HFFc6 (cell line): ENCODE measurements around the gene TTYH2. TPM values are rescaled to one million over a fixed set of nuclear protein-coding genes. Genes with fewer than 3 reads are reported as not detected.
"Not testable (repeated sequence)": the region's sequence is repeated elsewhere in the genome, so short reads cannot be mapped to it uniquely, and the experiment has no call there.

Experiments used
- DNase-seq: peaks from one replicate; pipeline ENCODE4 v3.0.0-alpha.2; 2018
- H3K27ac Mint-ChIP-seq: 2 replicates; pipeline ENCODE4 v1.8.0; 2020; ENCODE audit warnings: mild to moderate bottlenecking, mixed read lengths
- H3K27me3 Mint-ChIP-seq: 2 replicates; pipeline ENCODE4 v1.8.0; 2021; ENCODE audit warnings: mild to moderate bottlenecking, moderate library complexity, mixed read lengths; ENCODE audit not compliant: insufficient read depth
- H3K36me3 Mint-ChIP-seq: 2 replicates; pipeline ENCODE4 v1.8.0; 2021; ENCODE audit warnings: low read depth, mixed read lengths
- H3K4me1 Mint-ChIP-seq: 2 replicates; pipeline ENCODE4 v1.8.0; 2020; ENCODE audit warnings: low read depth, mixed read lengths
- H3K4me3 Mint-ChIP-seq: 2 replicates; pipeline ENCODE4 v1.8.0; 2020; ENCODE audit warnings: mild to moderate bottlenecking, moderate library complexity, mixed read lengths
- H3K9me3 Mint-ChIP-seq: 2 replicates; pipeline ENCODE4 v1.8.0; 2020; ENCODE audit warnings: mild to moderate bottlenecking, mixed read lengths
- total RNA-seq, 6 experiments: library from RNA; stranded (reverse); fragmentation: NEBNext Ultra II Directional; extraction: Animal tissue kit (Norgen Biotek cat#: 25700); gene quantifications; 2 replicates in 1 of 6; 3 replicates in 5 of 6; pipeline ENCODE4 v1.2.3, GENCODE V29; 2021
- TF ChIP-seq, protein P1 (sequence below): fragments of 200-600 bp; sonication (generic); IDR thresholded peaks from 2 replicates; pipeline ENCODE4 v1.5.0; 2021; ENCODE audit warnings: antibody characterized with exemption, mild to moderate bottlenecking

The TTYH2 gene
- total RNA-seq, 6 experiments from 2014 or later = 1.2 to 2.7 (median 1.9) TPM

GRCh38 chr17:74280093-74280513, 66.7 kb downstream of the TTYH2 start:
- Mint-ChIP-seq H3K4me1 (no peaks in the 10 kb centered on the region), H3K27ac (no peak overlapping the region), H3K4me3 (no peak overlapping the region), H3K36me3 (no peaks in the 10 kb centered on the region), H3K9me3 (peaks cover 30% of the 10 kb centered on the region), H3K27me3 (peaks cover 3% of the 10 kb centered on the region)
- TF ChIP-seq, protein P1, sequence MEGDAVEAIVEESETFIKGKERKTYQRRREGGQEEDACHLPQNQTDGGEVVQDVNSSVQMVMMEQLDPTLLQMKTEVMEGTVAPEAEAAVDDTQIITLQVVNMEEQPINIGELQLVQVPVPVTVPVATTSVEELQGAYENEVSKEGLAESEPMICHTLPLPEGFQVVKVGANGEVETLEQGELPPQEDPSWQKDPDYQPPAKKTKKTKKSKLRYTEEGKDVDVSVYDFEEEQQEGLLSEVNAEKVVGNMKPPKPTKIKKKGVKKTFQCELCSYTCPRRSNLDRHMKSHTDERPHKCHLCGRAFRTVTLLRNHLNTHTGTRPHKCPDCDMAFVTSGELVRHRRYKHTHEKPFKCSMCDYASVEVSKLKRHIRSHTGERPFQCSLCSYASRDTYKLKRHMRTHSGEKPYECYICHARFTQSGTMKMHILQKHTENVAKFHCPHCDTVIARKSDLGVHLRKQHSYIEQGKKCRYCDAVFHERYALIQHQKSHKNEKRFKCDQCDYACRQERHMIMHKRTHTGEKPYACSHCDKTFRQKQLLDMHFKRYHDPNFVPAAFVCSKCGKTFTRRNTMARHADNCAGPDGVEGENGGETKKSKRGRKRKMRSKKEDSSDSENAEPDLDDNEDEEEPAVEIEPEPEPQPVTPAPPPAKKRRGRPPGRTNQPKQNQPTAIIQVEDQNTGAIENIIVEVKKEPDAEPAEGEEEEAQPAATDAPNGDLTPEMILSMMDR = no peak
- no peak for DNase-seq

GRCh38 chr17:74281799-74282198, 68.4 kb downstream of the TTYH2 start:
- H3K4me3 Mint-ChIP-seq = no peak overlapping the region
- H3K4me1 Mint-ChIP-seq = no peaks in the 10 kb centered on the region
- no peak for DNase-seq
- H3K27ac Mint-ChIP-seq = no peak overlapping the region
- no peaks in the 10 kb centered on the region for H3K36me3 Mint-ChIP-seq
- peaks cover 22% of the 10 kb centered on the region for H3K9me3 Mint-ChIP-seq
- H3K27me3 Mint-ChIP-seq = peaks cover 2% of the 10 kb centered on the region; the same call in 1 of the 2 replicates
- TF ChIP-seq, protein P1 = no peak

DNA sequence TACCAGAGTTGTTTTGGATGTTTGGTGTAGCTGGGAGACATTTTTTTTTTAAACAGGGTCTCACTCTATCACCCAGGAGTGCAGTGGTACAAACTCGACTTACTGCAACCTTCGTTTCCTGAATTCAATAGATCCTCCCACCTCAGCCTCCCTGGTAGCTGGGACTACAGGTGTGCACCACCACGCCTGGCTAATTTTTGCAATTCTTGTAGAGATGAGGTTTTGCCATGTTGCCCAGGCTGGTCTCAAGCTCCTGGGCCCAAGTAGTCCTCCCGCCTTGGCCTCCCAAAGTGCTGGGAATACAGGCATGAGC, 68.9 kb downstream of the TTYH2 start:
- H3K27me3 Mint-ChIP-seq, H3K27ac Mint-ChIP-seq, H3K36me3 Mint-ChIP-seq, H3K4me1 Mint-ChIP-seq, H3K4me3 Mint-ChIP-seq, DNase-seq: not testable (repeated sequence)
- H3K9me3 Mint-ChIP-seq = peaks cover 26% of the 10 kb centered on the region

DNA sequence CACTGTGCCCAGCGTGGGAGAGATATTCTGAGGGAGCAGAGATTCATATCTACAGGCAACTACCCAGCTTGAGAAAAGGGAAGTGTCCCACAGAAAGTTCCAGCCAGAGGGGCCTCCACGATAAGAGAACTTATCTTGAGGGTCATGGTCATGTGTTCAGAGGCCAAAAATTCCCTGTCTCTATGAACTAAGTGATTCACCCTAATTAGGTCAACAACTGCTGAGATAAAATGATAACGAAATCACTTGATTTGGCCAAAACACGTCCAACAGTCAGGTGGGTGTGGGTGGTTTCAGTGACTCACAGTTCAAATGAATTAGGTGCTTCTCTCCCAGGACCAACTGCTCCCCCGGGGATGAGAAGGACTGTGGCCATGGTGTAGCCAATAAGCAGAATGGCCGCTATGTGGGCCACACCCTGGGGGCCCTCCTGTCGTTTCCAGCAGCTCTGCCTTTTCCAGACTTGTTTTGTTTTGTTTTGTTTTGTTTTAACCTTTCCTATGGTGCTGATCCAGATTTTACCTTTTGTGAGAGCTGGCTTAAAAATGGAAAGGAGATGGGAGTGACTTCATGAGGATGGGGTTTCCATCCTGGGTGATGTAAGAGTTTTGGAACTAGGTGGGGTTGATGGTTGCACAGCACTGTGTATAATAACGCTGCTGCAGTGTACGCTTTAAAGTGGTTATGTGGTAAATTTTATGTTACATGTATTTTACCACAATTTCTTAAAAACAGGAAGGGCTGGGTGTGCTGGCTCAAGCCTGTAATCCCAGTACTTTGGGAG, 69.4 kb downstream of the TTYH2 start:
- no peaks in the 10 kb centered on the region for H3K4me1 Mint-ChIP-seq
- no peak overlapping the region for H3K4me3 Mint-ChIP-seq
- TF ChIP-seq, protein P1 = no peak
- no peaks in the 10 kb centered on the region for H3K27me3 Mint-ChIP-seq
- H3K9me3 Mint-ChIP-seq = peaks cover 26% of the 10 kb centered on the region
- no peak overlapping the region for H3K27ac Mint-ChIP-seq
- H3K36me3 Mint-ChIP-seq = no peaks in the 10 kb centered on the region
- no peak for DNase-seq

GRCh38 chr17:74283371-74283673, 70.0 kb downstream of the TTYH2 start:
- Mint-ChIP-seq H3K36me3 (no peaks in the 10 kb centered on the region), H3K27ac (no peak overlapping the region), H3K9me3 (peaks cover 22% of the 10 kb centered on the region), H3K4me1 (no peaks in the 10 kb centered on the region), H3K4me3 (no peak overlapping the region), H3K27me3 (no peaks in the 10 kb centered on the region; the same call in 1 of the 2 replicates)
- no peak for DNase-seq
- TF ChIP-seq, protein P1 = no peak

DNA sequence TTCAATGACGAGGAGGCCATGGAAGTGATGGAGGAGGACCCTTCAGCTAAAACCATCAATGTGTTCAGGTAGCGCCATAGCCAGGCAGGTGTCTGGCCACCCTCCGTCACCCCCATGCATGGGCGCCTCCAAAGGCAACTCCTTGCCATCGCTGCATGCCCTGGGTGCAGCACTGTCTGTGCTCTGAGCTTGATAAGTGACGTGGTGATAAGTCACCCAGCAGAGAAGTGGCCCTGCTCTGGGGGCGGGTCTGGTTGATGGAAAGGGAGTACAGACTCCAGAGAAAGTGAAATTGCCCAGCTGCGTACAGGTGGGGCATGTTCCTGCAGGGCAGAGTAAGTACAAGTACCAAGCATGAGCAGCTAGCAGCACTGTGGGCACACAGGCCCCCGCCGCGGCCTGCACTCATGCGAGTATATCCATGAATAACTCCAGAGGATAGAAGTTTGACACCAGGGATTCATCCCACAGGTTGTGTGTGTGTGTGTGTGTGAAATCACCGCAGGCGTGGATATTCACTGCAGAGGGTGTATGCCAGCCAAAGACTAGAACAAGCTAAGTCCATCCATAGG, 73.7 kb downstream of the TTYH2 start:
- no peak overlapping the region for H3K27ac Mint-ChIP-seq

More for the DNA sequence above, 73.7 kb downstream of the TTYH2 start:
- Mint-ChIP-seq H3K36me3 (no peaks in the 10 kb centered on the region), H3K9me3 (peaks cover 24% of the 10 kb centered on the region), H3K4me3 (no peak overlapping the region), H3K4me1 (no peaks in the 10 kb centered on the region), H3K27me3 (peaks cover 1% of the 10 kb centered on the region; the same call in 1 of the 2 replicates)
- no peak for DNase-seq
- TF ChIP-seq, protein P1 = no peak
